K562 (cell line): Measurements from ENCODE around the gene PPT2. TPM values are rescaled to one million over a fixed set of nuclear protein-coding genes. Genes with fewer than 3 reads are reported as not detected.
A peak's percentile ranks its signal among the peaks of the same experiment; 100 is the strongest.

Source experiments
- ATF1 ChIP-seq, 2 experiments: fragments of 450-650 bp in 1 of 2; IDR thresholded peaks; 2 replicates each; pipeline ENCODE4 v1.6.1; 2016; ENCODE audit warnings: missing compliant biosample characterization in 1 of 2, missing genetic modification characterization in 1 of 2
- BCOR ChIP-seq: fragments of 450-650 bp; IDR thresholded peaks from 2 replicates; pipeline ENCODE4 v1.6.1; 2016
- BHLHE40 ChIP-seq: IDR thresholded peaks from 2 replicates; pipeline ENCODE4 v1.6.1; 2011; ENCODE audit warnings: low read length, improper control_type of control experiment
- E2F8 ChIP-seq: fragments of 450-650 bp; IDR thresholded peaks from 2 replicates; pipeline ENCODE4 v1.7.1; 2018; ENCODE audit warnings: mild to moderate bottlenecking, low read depth; ENCODE audit not compliant: partially characterized antibody
- HEY1 ChIP-seq: fragments of 250-450 bp; sonication (Bioruptor Pico); IDR thresholded peaks from 2 replicates; pipeline ENCODE4 v1.5.0; 2020; ENCODE audit warnings: mild to moderate bottlenecking, moderate library complexity, borderline replicate concordance
- MBD1 ChIP-seq: fragments of 250-450 bp; sonication (Bioruptor Pico); IDR thresholded peaks from 2 replicates; pipeline ENCODE4 v1.8.0; 2022; ENCODE audit warnings: inconsistent platforms
- NCOA1 ChIP-seq: fragments of 450-650 bp; IDR thresholded peaks from 2 replicates; pipeline ENCODE4 v1.6.1; 2016; ENCODE audit warnings: low read depth
- PRMT5 ChIP-seq: sonication (generic); formaldehyde crosslinking; IDR thresholded peaks from 2 replicates; pipeline ENCODE4 v1.5.0; 2020; ENCODE audit warnings: missing genetic modification reagents
- RAD51 ChIP-seq: fragments of 450-650 bp; IDR thresholded peaks from 2 replicates; pipeline ENCODE4 v1.7.1; 2016; ENCODE audit warnings: low read depth, mild to moderate bottlenecking, borderline replicate concordance
- ZBTB9 ChIP-seq: fragments of 450-650 bp; formaldehyde crosslinking; IDR thresholded peaks from 2 replicates; pipeline ENCODE4 v1.4.0; 2020; ENCODE audit warnings: mild to moderate bottlenecking, moderate library complexity
- ZNF41 ChIP-seq: fragments of 250-450 bp; sonication (Bioruptor Pico); conservative IDR thresholded peaks from 2 replicates; pipeline ENCODE4 v1.4.0; 2020; ENCODE audit warnings: mild to moderate bottlenecking
- ZNF707 ChIP-seq: fragments of 250-450 bp; sonication (Bioruptor Pico); conservative IDR thresholded peaks from 2 replicates; pipeline ENCODE4 v1.8.0; 2022; ENCODE audit warnings: inconsistent platforms, mild to moderate bottlenecking, moderate library complexity
- polyA plus RNA-seq, 8 experiments: library from polyadenylated mRNA; depleted of rRNA in 4 of 8; stranded (reverse) in 5 of 8; unstranded in 3 of 8; fragments of >200 nt; fragmentation: Nextera tagmentation in 2 of 8; fragmentation: Illumina TruSeq in 1 of 8; extraction: Ambion mirVana in 2 of 8; extraction: Trizol in 1 of 8; gene quantifications; 2 replicates each; pipeline versions ENCODE4 v1.2.1 to v1.2.3, GENCODE V29; 2011 to 2014; ENCODE audit warnings: inconsistent platforms in 1 of 8, missing spikeins in 1 of 8
- total RNA-seq, 7 experiments: library from RNA; depleted of rRNA in 6 of 7; stranded (reverse); fragments of >200 nt in 6 of 7; fragmentation: Illumina TruSeq in 2 of 7; extraction: Trizol in 2 of 7; gene quantifications; 2 replicates each; pipeline versions ENCODE4 v1.2.1 to v1.2.3, GENCODE V29; 2011 to 2021; ENCODE audit warnings: low replicate concordance in 1 of 7
- TF ChIP-seq, protein P1 (sequence below), 2 experiments: fragments of 450-650 bp; IDR thresholded peaks; 2 replicates each; pipeline ENCODE4 v1.6.1; 2016; ENCODE audit warnings: mild to moderate bottlenecking in 2 of 2, borderline replicate concordance in 1 of 2, low read depth in 1 of 2, moderate library complexity in 1 of 2

The PPT2 gene
- total and polyA plus RNA-seq, 9 of the 15 experiments (the other 6 are each of a cell fraction or from before 2014, with no cell fraction given): 27.4 to 98.8 (median 69.9) TPM

GRCh38 chr6:32131439-32131948 is 22.4 kb upstream of the PPT2 start (continued):
- TF ChIP-seq MBD1 (CRISPR knock-in tag) (no peak), ATF1 (CRISPR knock-in tag; IDR thresholded peaks at IDR 0.05) (no peak), ATF1 (tag; IDR thresholded peaks at IDR 0.05) (peak; percentile 27), ZNF707 (CRISPR knock-in tag) (0 out of 2 replicates have a peak, but pooled peaks have one; percentile 62), PRMT5 (CRISPR knock-in tag) (no peak), ZBTB9 (peak; percentile 87), NCOA1 (peak; percentile 91; the same call in 1 of the 2 replicates), ZNF41 (0 out of 2 replicates have a peak, but pooled peaks have one; percentile 28), E2F8 (peak; percentile 33), RAD51 (peak; percentile 40; the same call in 1 of the 2 replicates), HEY1 (CRISPR knock-in tag) (no peak), BCOR (peak; percentile 96), BHLHE40 (0 out of 2 replicates have a peak, but pooled peaks have one; percentile 5)
- TF ChIP-seq, protein P1, sequence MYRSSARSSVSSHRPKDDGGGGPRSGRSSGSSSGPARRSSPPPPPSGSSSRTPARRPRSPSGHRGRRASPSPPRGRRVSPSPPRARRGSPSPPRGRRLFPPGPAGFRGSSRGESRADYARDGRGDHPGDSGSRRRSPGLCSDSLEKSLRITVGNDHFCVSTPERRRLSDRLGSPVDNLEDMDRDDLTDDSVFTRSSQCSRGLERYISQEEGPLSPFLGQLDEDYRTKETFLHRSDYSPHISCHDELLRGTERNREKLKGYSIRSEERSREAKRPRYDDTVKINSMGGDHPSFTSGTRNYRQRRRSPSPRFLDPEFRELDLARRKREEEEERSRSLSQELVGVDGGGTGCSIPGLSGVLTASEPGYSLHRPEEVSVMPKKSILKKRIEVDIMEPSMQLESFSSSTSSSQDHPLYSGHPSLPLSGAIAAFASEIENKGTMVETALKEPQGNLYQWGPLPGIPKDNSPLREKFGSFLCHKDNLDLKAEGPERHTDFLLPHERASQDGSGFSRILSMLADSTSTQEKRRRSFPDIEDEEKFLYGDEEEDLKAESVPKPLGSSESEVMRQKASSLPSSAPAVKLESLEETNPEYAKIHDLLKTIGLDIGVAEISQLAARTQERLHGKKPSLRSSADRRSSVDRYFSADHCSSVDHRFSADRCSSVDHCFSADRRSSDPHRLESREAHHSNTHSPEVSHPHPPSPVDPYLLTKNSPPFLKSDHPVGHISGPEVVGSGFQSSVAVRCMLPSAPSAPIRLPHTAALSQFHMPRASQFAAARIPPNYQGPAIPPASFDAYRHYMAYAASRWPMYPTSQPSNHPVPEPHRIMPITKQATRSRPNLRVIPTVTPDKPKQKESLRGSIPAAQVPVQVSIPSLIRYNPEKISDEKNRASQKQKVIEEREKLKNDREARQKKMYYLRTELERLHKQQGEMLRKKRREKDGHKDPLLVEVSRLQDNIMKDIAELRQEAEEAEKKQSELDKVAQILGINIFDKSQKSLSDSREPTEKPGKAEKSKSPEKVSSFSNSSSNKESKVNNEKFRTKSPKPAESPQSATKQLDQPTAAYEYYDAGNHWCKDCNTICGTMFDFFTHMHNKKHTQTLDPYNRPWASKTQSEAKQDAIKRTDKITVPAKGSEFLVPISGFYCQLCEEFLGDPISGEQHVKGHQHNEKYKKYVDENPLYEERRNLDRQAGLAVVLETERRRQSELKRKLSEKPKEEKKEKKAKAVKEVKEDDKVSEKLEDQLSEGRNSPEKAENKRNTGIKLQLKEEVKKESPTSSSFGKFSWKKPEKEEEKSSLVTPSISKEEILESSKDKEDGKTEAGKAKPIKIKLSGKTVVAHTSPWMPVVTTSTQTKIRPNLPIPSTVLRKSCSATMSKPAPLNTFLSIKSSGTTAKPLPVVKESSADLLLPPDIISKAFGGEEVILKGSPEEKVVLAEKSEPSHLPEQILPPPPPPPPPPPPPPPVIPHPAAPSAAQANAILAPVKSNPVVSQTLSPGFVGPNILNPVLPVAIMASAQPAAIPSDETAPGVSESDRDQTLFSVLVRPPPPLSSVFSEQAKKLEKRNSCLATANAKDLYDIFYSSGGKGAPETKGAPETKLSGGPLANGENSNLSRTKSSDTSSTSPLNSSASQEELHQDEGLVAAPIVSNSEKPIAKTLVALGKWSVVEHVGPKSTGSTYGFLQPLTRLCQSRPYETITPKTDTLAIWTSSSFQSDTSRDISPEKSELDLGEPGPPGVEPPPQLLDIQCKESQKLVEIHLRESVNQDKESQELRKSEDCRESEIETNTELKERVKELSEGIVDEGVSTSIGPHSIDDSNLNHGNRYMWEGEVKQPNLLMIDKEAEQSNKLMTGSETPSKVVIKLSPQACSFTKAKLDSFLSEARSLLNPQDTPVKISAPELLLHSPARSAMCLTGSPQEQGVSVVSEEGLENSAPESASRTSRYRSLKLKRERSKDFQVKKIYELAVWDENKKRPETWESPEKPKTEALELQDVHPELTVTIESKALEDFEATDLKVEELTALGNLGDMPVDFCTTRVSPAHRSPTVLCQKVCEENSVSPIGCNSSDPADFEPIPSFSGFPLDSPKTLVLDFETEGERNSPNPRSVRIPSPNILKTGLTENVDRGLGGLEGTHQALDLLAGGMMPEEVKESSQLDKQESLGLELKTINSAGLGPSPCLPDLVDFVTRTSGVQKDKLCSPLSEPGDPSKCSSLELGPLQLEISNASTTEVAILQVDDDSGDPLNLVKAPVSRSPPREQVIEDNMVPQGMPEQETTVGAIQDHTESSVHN (IDR thresholded peaks at IDR 0.05; ENCODE audit: borderline replicate concordance in 1 of 2, low read depth in 1 of 2): no peak
